Measurements from ENCODE around the gene TNS4. TPM values are rescaled to one million over a fixed set of nuclear protein-coding genes. Genes with fewer than 3 reads are reported as not detected.

The TNS4 gene
- polyA plus RNA-seq, 1 experiment = 0.07 TPM

- ChIA-PET CTCF (interaction anchor here (1.0 to 2.1 kb wide), 2 partner anchors 12 to 13 kb away, joined by 4 to 10 read pairs; no protein-coding TSS in a partner anchor), POLR2A (interaction anchor here (0.6 to 1.5 kb wide), 6 partner anchors 13 to 78 kb away, joined by 3 to 11 read pairs (median 4); partner anchors contain the start of gene IGFBP4)
- H3K27me3 ChIP-seq (ENCODE audit: control insufficient read depth, insufficient read depth, low read length) = no peaks in the 10 kb centered on the region
- peak overlapping the region; percentile 90 for H3K27ac ChIP-seq (ENCODE audit: low read depth, low read length)
- no peak for TF ChIP-seq CTCF (IDR thresholded peaks at IDR 0.05; ENCODE audit: low read depth, low read length)
- no peaks in the 10 kb centered on the region for H3K9me3 ChIP-seq (ENCODE audit: control insufficient read depth, insufficient read depth, low read length)
- no peak for DNase-seq (ENCODE audit: low read depth, low spot score)
- no peak overlapping the region for H3K4me3 ChIP-seq (ENCODE audit: low read depth, low read length)
Measured at GRCh38 chr17:40520991-40521453, 19.6 kb upstream of the TNS4 start.

- no peaks in the 10 kb centered on the region for H3K9me3 ChIP-seq (ENCODE audit: control insufficient read depth, insufficient read depth, low read length)
- POLR2A ChIA-PET = interaction anchor here (0.6 to 1.5 kb wide), 3 partner anchors 14 to 76 kb away, joined by 4 to 13 read pairs (median 6); partner anchors contain the start of gene IGFBP4
Measured at GRCh38 chr17:40519089-40519775, 17.8 kb upstream of the TNS4 start.

GRCh38 chr17:40518401-40519088 is 17.1 kb upstream of the TNS4 start:
- DNase-seq (ENCODE audit: low read depth, low spot score) = no peak
- H3K27me3 ChIP-seq (ENCODE audit: control insufficient read depth, insufficient read depth, low read length) = no peaks in the 10 kb centered on the region
- no peaks in the 10 kb centered on the region for H3K9me3 ChIP-seq (ENCODE audit: control insufficient read depth, insufficient read depth, low read length)
- CTCF ChIA-PET = interaction anchor here (0.6 to 1.5 kb wide), 3 partner anchors 14 to 1148 kb away, joined by 3 to 5 read pairs (median 3); no protein-coding TSS in a partner anchor
- no peak overlapping the region for H3K4me3 ChIP-seq (ENCODE audit: low read depth, low read length)
- no peak for TF ChIP-seq CTCF (IDR thresholded peaks at IDR 0.05; ENCODE audit: low read depth, low read length)
- POLR2A ChIA-PET = interaction anchor here (0.6 to 1.1 kb wide), 2 partner anchors 14 to 43 kb away, joined by 6 to 13 read pairs; no protein-coding TSS in a partner anchor
- no peak overlapping the region for H3K27ac ChIP-seq (ENCODE audit: low read depth, low read length)

More at GRCh38 chr17:40519089-40519775, 17.8 kb upstream of the TNS4 start:
- H3K4me3 ChIP-seq (ENCODE audit: low read depth, low read length) = no peak overlapping the region
- TF ChIP-seq CTCF (IDR thresholded peaks at IDR 0.05; ENCODE audit: low read depth, low read length) = no peak
- H3K27ac ChIP-seq (ENCODE audit: low read depth, low read length) = no peak overlapping the region
- no peaks in the 10 kb centered on the region for H3K27me3 ChIP-seq (ENCODE audit: control insufficient read depth, insufficient read depth, low read length)
- DNase-seq (ENCODE audit: low read depth, low spot score) = no peak
- CTCF ChIA-PET = interaction anchor here (0.8 kb wide), 1 partner anchor 1148 kb away, joined by 3 read pairs; no protein-coding TSS in a partner anchor

- ChIA-PET POLR2A (interaction anchor here (0.8 kb wide), 1 partner anchor 19 kb away, joined by 3 read pairs; no protein-coding TSS in a partner anchor), CTCF (interaction anchor here (0.6 to 1.5 kb wide), 2 partner anchors 15 to 42 kb away, joined by 3 to 5 read pairs; no protein-coding TSS in a partner anchor)
- Histone ChIP-seq H3K27ac (ENCODE audit: low read depth, low read length) (no peak overlapping the region), H3K9me3 (ENCODE audit: control insufficient read depth, insufficient read depth, low read length) (no peaks in the 10 kb centered on the region; the same call in 1 of the 2 replicates), H3K27me3 (ENCODE audit: control insufficient read depth, insufficient read depth, low read length) (no peaks in the 10 kb centered on the region), H3K4me3 (ENCODE audit: low read depth, low read length) (no peak overlapping the region)
- DNase-seq (ENCODE audit: low read depth, low spot score) = no peak
- TF ChIP-seq CTCF (IDR thresholded peaks at IDR 0.05; ENCODE audit: low read depth, low read length) = no peak
Measured at GRCh38 chr17:40517981-40518380, 16.6 kb upstream of the TNS4 start.

Measured in AG04450 (cell line).